ENCODE measurements around the gene CTDSP2.

GRCh38 chr12:57797933-57798332 is 48.6 kb downstream of the CTDSP2 start:
- TF ChIP-seq RELA (IDR thresholded peaks at IDR 0.05; ENCODE audit: borderline replicate concordance, partially characterized antibody) (no peak), CTCF (IDR thresholded peaks at IDR 0.05 in 2 of 3, conservative IDR thresholded peaks at IDR 0.05 in 1 of 3; ENCODE audit: control insufficient read depth in 2 of 3, extremely low read depth in 1 of 3, insufficient read depth in 1 of 3, low read depth in 3 of 3, low read length in 3 of 3) (no peak), KDM1A (IDR thresholded peaks at IDR 0.05; ENCODE audit: borderline replicate concordance) (no peak), RFX5 (IDR thresholded peaks at IDR 0.05; ENCODE audit: low read depth, low read length) (no peak), CREB1 (IDR thresholded peaks at IDR 0.05; ENCODE audit: low read depth) (no peak), CHD4 (IDR thresholded peaks at IDR 0.05) (no peak), MAX (IDR thresholded peaks at IDR 0.05; ENCODE audit: low read depth, low read length) (no peak), CEBPB (IDR thresholded peaks at IDR 0.05; ENCODE audit: borderline replicate concordance in 1 of 2, low read depth in 2 of 2, low read length in 2 of 2) (no peak)
